Epidermal melanocyte (primary cell): ENCODE results near the gene RNASEL.
"Not testable (repeated sequence)": the region's sequence is repeated elsewhere in the genome, so short reads cannot be mapped to it uniquely, and the experiment has no call there.

Experiments
- DNase-seq: peaks from one replicate; pipeline ENCODE4 v3.0.0; 2011; ENCODE audit warnings: low spot score; ENCODE audit not compliant: insufficient read length

Gene RNASEL, protein sequence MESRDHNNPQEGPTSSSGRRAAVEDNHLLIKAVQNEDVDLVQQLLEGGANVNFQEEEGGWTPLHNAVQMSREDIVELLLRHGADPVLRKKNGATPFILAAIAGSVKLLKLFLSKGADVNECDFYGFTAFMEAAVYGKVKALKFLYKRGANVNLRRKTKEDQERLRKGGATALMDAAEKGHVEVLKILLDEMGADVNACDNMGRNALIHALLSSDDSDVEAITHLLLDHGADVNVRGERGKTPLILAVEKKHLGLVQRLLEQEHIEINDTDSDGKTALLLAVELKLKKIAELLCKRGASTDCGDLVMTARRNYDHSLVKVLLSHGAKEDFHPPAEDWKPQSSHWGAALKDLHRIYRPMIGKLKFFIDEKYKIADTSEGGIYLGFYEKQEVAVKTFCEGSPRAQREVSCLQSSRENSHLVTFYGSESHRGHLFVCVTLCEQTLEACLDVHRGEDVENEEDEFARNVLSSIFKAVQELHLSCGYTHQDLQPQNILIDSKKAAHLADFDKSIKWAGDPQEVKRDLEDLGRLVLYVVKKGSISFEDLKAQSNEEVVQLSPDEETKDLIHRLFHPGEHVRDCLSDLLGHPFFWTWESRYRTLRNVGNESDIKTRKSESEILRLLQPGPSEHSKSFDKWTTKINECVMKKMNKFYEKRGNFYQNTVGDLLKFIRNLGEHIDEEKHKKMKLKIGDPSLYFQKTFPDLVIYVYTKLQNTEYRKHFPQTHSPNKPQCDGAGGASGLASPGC

DNA sequence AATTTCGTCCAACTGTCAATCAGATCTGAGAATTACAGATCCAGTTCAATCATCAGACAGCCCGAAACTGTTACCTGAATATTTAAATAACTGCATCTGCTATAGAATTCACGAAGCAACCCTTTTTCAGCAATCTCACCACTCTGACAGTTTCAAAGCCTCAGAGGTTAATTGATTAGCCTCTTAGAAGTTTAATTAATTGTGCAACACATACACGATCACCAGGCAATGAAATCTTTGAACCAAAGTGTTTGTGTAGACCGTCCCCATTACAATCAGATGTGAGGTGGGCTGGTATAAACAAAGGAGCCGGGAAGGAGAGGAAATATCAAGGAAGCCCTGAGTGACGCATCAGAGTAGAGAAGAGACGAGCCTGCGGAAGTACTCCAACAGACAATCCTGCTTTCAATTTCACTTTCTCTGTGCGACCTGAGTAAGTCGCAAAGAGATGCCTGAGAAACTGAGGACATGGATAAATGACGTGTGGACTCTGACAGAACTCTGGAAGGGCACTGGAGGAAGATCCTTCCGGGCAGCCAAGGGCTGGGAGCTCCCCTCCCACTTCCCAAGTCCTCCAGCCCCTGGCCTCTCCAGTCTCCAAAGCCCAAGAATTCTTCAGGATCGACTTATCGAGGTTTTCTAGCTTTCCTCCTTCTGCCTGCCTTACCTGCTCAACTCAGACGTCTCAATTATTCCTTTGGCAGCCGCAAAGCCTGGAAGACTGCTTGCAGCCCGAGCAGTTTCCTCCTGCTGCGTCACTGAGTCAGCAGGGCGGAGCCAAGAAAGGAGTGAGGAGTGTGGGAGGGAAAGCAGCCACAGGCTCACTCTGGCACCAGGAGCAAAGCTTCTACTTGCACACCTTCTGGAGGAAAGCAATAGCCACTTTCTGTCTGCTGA lies at the start of gene RNASEL:
Gene RNASEL (minus strand): TSS at position 757 of the 897 bp plus-strand sequence. CDS start 2,450 bp downstream, outside the sequence.
- DNase-seq, result peak; percentile 73

GRCh38 chr1:182637769-182638168 lies 48.7 kb upstream of the RNASEL start:
- no peak for DNase-seq

DNA sequence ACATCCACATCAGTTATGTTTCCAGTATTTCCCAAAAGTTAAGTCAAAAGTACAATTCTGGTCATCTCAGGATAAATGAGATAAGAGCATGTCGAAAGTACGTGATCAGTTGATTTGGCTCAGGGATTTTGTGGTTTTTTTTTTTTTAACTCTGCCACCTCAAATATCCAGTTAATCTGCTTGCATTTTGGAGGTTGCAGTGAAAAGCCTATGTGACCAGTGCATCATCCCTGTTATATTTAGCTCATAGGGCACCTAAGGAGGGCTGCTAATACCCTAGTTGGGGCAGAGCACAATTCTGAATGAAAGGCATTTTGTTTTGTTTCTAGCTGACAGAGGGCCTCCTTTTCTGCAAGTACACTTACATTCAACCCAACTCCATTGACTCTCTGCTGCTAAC lies 46.8 kb upstream of the RNASEL start:
- no peak for DNase-seq

- DNase-seq, result no peak
These were observed 45.4 kb upstream of the RNASEL start for GRCh38 chr1:182634306-182635072.

- no peak for DNase-seq
These were observed 44.7 kb upstream of the RNASEL start for GRCh38 chr1:182633657-182634281.

GRCh38 chr1:182633031-182633430 lies 44.0 kb upstream of the RNASEL start:
- no peak for DNase-seq

- DNase-seq, result not testable (repeated sequence)
These were observed 43.4 kb upstream of the RNASEL start for GRCh38 chr1:182632441-182632857.

DNA sequence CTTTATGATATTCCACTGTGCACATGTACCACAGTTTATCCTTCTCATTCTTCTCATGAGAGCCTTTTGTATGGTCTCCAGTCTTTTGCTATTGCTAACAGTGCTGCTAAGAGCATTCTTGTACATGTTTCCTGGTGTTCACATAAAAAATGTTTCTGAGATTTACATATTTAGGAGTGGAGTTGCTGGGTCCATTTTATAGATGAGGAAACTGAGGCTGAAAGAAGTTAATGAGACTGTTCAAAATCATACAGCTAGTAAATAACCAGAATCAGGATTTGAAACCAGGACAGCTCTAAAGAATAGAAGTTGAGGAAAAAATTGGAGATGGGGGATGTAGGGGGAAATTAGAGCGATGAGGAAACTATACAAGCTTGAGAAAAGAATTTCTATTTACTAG lies 42.9 kb upstream of the RNASEL start:
- no peak for DNase-seq

DNA sequence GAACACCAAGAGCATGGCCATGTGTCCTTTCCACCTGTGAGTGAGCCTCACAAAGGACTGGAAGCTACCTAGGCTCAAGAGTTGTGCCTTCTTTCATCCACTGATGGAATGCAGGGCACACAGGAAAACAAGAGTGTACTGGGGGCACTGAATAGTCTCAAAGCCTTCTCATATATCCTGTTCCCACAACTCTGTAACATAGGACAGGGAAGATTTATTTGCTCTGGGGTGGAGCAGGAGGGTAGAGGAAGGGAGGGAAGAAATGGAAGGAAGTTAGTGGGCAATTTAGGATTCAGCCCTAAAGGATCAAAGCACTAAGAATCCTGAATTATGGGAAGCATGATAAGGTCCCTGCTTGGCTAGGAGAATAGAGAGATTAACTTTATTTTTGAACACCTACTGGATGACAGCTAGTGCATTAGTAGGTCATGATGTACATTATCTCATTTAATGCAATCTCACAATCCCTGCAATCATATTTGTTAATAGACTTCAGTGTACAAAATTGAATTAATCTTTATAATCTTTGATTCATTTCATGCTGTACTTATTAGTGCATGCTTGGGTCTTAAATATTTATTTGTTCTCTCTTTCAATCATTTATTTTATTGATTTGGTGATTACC lies 42.1 kb upstream of the RNASEL start:
- DNase-seq, result no peak

GRCh38 chr1:182630586-182630985 lies 41.5 kb upstream of the RNASEL start:
- no peak for DNase-seq

GRCh38 chr1:182629499-182630096 lies 40.5 kb upstream of the RNASEL start:
- DNase-seq, result no peak

- DNase-seq, result no peak
These were observed 40.0 kb upstream of the RNASEL start for GRCh38 chr1:182629080-182629479.

- no peak for DNase-seq
These were observed 39.6 kb upstream of the RNASEL start for GRCh38 chr1:182628657-182629056.

DNA sequence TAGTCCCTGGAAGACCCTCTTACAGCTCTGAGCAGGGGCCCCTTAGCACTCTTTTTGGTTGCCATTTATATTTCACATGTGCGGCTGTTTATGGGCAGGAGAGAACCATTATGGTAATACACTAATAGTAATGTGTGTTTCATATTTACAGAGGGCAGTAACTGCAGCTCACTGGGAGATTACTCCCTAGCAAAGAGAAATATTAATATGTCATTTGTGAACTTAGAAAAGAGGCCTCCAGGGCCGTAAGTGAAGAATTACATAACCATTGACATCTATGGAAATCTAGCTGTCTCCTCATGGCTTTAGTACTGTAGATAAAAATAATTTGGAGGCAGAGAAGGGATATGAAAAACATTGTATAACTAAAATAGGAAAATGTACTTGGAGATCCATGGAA lies 38.6 kb upstream of the RNASEL start:
- DNase-seq, result no peak

GRCh38 chr1:182626527-182626926 lies 37.5 kb upstream of the RNASEL start:
- DNase-seq, result no peak

- no peak for DNase-seq
These were observed 36.9 kb upstream of the RNASEL start for GRCh38 chr1:182625719-182626504.

GRCh38 chr1:182625024-182625423 lies 36.0 kb upstream of the RNASEL start:
- DNase-seq, result no peak

DNA sequence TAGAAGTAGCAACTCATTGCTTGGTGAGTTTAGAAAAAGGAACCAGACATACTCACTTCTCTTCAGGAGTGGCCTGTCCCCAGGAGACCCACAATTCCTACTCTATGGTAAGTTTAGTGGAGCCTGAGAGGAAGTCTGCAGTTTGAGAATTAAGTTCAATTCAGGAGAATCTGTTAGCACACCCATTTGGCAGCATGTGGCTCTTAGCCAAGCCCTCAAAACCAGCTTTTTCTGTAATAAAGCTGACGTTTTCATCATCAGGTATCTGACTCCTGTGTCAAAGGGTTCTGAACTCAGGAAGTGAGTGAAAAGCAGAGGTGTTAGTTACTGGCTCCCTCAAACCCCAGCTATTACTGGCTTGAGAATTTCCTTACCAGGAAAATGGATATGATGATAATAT lies 35.5 kb upstream of the RNASEL start:
- DNase-seq, result no peak
